ENCODE measurements around the gene CPNE4.
"Not testable (repeated sequence)": the region's sequence is repeated elsewhere in the genome, so short reads cannot be mapped to it uniquely, and the experiment has no call there.

CPNE4 gene

GRCh38 chr3:131501949-131502348 is 532.9 kb downstream of the CPNE4 start:
- Mint-ChIP-seq H3K27ac (peak overlapping the region; percentile 99), H3K4me1 (peaks cover 38% of the 10 kb centered on the region), H3K27me3 (no peaks in the 10 kb centered on the region), H3K9me3 (no peaks in the 10 kb centered on the region), H3K4me3 (peak overlapping the region; percentile 99)
- DNase-seq (peak in 1 of 2 donors; percentile 11), ATAC-seq (no peak)

DNA sequence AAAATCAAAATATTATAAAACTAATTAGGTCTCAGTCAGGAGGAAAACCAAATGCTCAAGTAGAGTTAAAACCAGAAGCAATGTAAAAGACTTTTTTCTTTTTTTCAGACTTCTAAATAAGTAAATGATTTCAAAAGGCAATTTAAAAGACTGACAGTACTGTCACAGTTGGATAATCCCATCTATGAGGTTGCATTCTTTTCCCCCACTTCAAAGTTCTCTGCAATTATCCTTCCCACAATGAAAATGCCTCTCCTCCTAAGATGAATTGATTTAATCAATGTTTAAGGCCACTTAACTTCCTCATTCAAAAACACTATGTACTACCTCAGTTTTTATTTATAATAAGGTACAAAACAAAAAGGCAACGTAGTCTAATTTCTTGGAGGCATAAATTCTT is 540.1 kb downstream of the CPNE4 start:
- Mint-ChIP-seq H3K4me1 (peaks cover 22% of the 10 kb centered on the region), H3K27ac (no peak overlapping the region), H3K4me3 (no peak overlapping the region), H3K27me3 (no peaks in the 10 kb centered on the region), H3K9me3 (no peaks in the 10 kb centered on the region)
- no peak for ATAC-seq
- DNase-seq = no peak

- Mint-ChIP-seq H3K27ac (no peak overlapping the region), H3K9me3 (no peaks in the 10 kb centered on the region), H3K27me3 (no peaks in the 10 kb centered on the region), H3K4me1 (peaks cover 26% of the 10 kb centered on the region), H3K4me3 (no peak overlapping the region)
- no peak for ATAC-seq
- DNase-seq = no peak
These were observed 543.0 kb downstream of the CPNE4 start for GRCh38 chr3:131491775-131492174.

- no peaks in the 10 kb centered on the region for H3K27me3 Mint-ChIP-seq
- no peak overlapping the region for H3K27ac Mint-ChIP-seq
- no peak overlapping the region for H3K4me3 Mint-ChIP-seq
- H3K9me3 Mint-ChIP-seq = no peaks in the 10 kb centered on the region
- ATAC-seq (no peak), DNase-seq (no peak)
- H3K4me1 Mint-ChIP-seq = peaks cover 27% of the 10 kb centered on the region
These were observed 543.7 kb downstream of the CPNE4 start for GRCh38 chr3:131491084-131491483.

DNA sequence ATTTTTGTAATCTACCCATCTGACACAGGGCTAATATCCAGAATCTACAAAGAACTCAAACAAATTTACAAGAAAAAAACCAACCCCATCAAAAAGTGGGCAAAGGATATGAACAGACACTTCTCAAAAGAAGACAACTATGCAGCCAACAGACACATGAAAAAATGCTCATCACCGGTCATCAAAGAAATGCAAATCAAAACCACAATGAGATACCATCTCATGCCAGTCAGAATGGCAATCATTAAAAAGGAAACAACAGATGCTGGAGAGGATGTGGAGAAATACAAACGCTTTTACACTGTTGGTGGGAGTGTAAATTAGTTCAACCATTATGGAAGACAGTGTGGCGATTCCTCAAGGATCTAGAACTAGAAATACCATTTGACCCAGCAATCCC is 548.3 kb downstream of the CPNE4 start:
- H3K4me3 Mint-ChIP-seq, H3K27me3 Mint-ChIP-seq, ATAC-seq, DNase-seq, H3K9me3 Mint-ChIP-seq, H3K27ac Mint-ChIP-seq: not testable (repeated sequence)
- peaks cover 26% of the 10 kb centered on the region for H3K4me1 Mint-ChIP-seq

DNA sequence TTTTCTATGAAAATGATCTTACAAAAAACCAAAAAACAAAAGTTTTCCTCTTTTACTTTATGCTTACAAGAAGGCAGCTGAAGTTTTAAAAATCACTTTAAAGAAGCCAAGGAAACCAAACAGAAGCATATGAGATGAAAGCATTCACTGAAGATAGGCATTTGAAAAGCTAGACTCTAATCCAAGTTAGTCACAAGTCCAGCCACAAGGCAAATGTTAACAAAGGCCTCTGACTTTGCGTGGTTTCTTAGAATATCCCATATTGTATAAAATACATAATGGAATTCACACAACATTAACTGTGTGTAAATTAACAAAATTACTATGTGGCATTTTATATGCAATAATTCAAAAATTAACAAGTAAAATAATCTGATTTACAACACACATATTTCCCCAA is 549.7 kb downstream of the CPNE4 start:
- no peak overlapping the region for H3K27ac Mint-ChIP-seq
- no peak overlapping the region for H3K4me3 Mint-ChIP-seq
- no peak for DNase-seq

DNA sequence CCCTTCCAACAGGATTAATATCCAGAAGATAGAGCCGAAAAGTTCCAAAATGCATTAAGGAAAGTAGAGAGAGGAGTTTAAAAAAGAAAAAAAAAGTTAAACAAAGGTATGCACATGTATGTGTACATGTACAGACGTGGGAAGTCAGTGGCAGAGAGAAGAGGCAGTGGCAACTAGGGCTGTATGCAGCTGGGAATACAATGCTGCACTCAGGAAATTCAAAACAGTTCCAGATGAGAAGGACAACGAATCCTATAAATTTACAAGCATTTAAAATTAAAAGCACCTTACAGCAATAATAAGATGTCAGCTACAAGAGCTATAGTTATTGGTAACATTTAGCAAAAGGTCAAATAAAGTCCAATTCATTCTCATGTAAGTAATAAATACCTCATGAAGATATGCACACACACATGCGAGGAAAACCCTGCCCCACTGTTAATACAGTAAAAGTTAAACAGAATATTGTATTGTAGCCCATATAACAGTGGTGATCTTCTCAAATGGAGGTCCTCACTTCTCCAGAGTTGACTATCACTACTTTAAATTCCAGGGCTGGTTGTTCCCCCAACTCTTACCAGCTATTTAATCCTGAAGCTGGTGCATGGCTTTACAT is 550.2 kb downstream of the CPNE4 start:
- Mint-ChIP-seq H3K9me3 (no peaks in the 10 kb centered on the region), H3K4me3 (no peak overlapping the region), H3K27ac (peak overlapping the region in 1 of 2 donors; percentile 30), H3K27me3 (no peaks in the 10 kb centered on the region), H3K4me1 (peaks cover 31% of the 10 kb centered on the region)
- ATAC-seq = no peak
- DNase-seq = no peak

More for the DNA sequence above, 549.7 kb downstream of the CPNE4 start:
- H3K9me3 Mint-ChIP-seq = no peaks in the 10 kb centered on the region
- H3K27me3 Mint-ChIP-seq = no peaks in the 10 kb centered on the region
- ATAC-seq = no peak
- peaks cover 28% of the 10 kb centered on the region for H3K4me1 Mint-ChIP-seq
